ENCODE results near the gene GEMIN7. TPM values are rescaled to one million over a fixed set of nuclear protein-coding genes. Genes with fewer than 3 reads are reported as not detected.

The GEMIN7 gene
- total RNA-seq, 2 donors from 2014 or later = 22.4 to 37.5 TPM

- H3K4me1 ChIP-seq = no peaks in the 10 kb centered on the region
- no peaks in the 10 kb centered on the region for H3K9me3 ChIP-seq
- H3K9ac ChIP-seq (ENCODE audit: low read depth in 2 of 2, low read length in 2 of 2) = no peak overlapping the region
- no peaks in the 10 kb centered on the region for H3K27me3 ChIP-seq
- TF ChIP-seq CTCF (IDR thresholded peaks at IDR 0.05) = no peak
- no peaks in the 10 kb centered on the region for H3K36me3 ChIP-seq
- DNase-seq = no peak
- H3K27ac ChIP-seq = no peak overlapping the region
- no peak overlapping the region for H3K4me3 ChIP-seq
- intact Hi-C loops (cut with DNase I) = no loop called here
These were observed 49.1 kb downstream of the GEMIN7 start for GRCh38 chr19:45128146-45128545.

GRCh38 chr19:45128806-45129205 is 49.7 kb downstream of the GEMIN7 start:
- Histone ChIP-seq H3K27ac (no peak overlapping the region), H3K36me3 (no peaks in the 10 kb centered on the region), H3K4me3 (no peak overlapping the region), H3K4me1 (no peaks in the 10 kb centered on the region), H3K27me3 (no peaks in the 10 kb centered on the region), H3K9ac (ENCODE audit: low read depth in 2 of 2, low read length in 2 of 2) (no peak overlapping the region), H3K9me3 (no peaks in the 10 kb centered on the region)
- TF ChIP-seq CTCF (IDR thresholded peaks at IDR 0.05) = no peak
- DNase-seq = no peak
- intact Hi-C loops (cut with DNase I) = no loop called here

GRCh38 chr19:45130236-45130635 is 51.2 kb downstream of the GEMIN7 start:
- DNase-seq = no peak
- H3K36me3 ChIP-seq = no peaks in the 10 kb centered on the region
- intact Hi-C loops (cut with DNase I) = no loop called here
- no peak overlapping the region for H3K4me3 ChIP-seq
- H3K4me1 ChIP-seq = no peaks in the 10 kb centered on the region
- no peaks in the 10 kb centered on the region for H3K27me3 ChIP-seq
- H3K9me3 ChIP-seq = no peaks in the 10 kb centered on the region
- no peak overlapping the region for H3K9ac ChIP-seq (ENCODE audit: low read depth in 2 of 2, low read length in 2 of 2)
- H3K27ac ChIP-seq = no peak overlapping the region
- TF ChIP-seq CTCF (IDR thresholded peaks at IDR 0.05) = no peak

- intact Hi-C loops (cut with DNase I) = no loop called here
- H3K9ac ChIP-seq (ENCODE audit: low read depth in 2 of 2, low read length in 2 of 2) = no peak overlapping the region
- H3K9me3 ChIP-seq = no peaks in the 10 kb centered on the region
- H3K27me3 ChIP-seq = no peaks in the 10 kb centered on the region
- H3K36me3 ChIP-seq = no peaks in the 10 kb centered on the region
- no peak for DNase-seq
- TF ChIP-seq CTCF (IDR thresholded peaks at IDR 0.05) = no peak
- H3K4me1 ChIP-seq = no peaks in the 10 kb centered on the region
- no peak overlapping the region for H3K27ac ChIP-seq
- H3K4me3 ChIP-seq = no peak overlapping the region
These were observed 52.0 kb downstream of the GEMIN7 start for GRCh38 chr19:45130888-45131615.

GRCh38 chr19:45133661-45134060 is 54.6 kb downstream of the GEMIN7 start:
- H3K4me1 ChIP-seq = no peaks in the 10 kb centered on the region
- no peaks in the 10 kb centered on the region for H3K9me3 ChIP-seq
- H3K36me3 ChIP-seq = no peaks in the 10 kb centered on the region
- no peak for TF ChIP-seq CTCF (IDR thresholded peaks at IDR 0.05)
- intact Hi-C loops (cut with DNase I) = no loop called here
- H3K27me3 ChIP-seq = no peaks in the 10 kb centered on the region
- H3K4me3 ChIP-seq = no peak overlapping the region
- no peak overlapping the region for H3K27ac ChIP-seq
- no peak for DNase-seq
- H3K9ac ChIP-seq (ENCODE audit: low read depth in 2 of 2, low read length in 2 of 2) = no peak overlapping the region

Data from colonic mucosa (tissue), 4 donors.